Activated naive CD4-positive, alpha-beta T cell treated with anti-CD3 and anti-CD28 coated beads, Interleukin-2, amount 50 U/mL, for 72 hours (primary cell): ENCODE data around the gene RTCA. TPM values are rescaled to one million over a fixed set of nuclear protein-coding genes. Genes with fewer than 3 reads are reported as not detected.
"Not testable (repeated sequence)": the region's sequence is repeated elsewhere in the genome, so short reads cannot be mapped to it uniquely, and the experiment has no call there.

Experiments
- ATAC-seq, 2 donors: fragments of 150-1000 bp; cut with Tn5 transposase; 2 replicates each; pipeline ENCODE4 v1.10.0; 2021; ENCODE audit warnings: mild to moderate bottlenecking in 2 of 2, moderate library complexity in 2 of 2
- DNase-seq, 2 donors: peaks; one replicate each; pipeline ENCODE4 v3.0.0; 2021 to 2022; ENCODE audit warnings: low spot score in 2 of 2
- H3K27ac Mint-ChIP-seq, 2 donors: one replicate each; pipeline ENCODE4 v1.8.0; 2022; ENCODE audit warnings: mild to moderate bottlenecking in 2 of 2, mixed read lengths in 2 of 2
- H3K36me3 Mint-ChIP-seq, 2 donors: one replicate each; pipeline ENCODE4 v1.8.0; 2022; ENCODE audit warnings: mixed read lengths in 2 of 2
- H3K9me3 Mint-ChIP-seq, 2 donors: one replicate each; pipeline ENCODE4 v1.8.0; 2022; ENCODE audit warnings: mixed read lengths in 2 of 2
- total RNA-seq, 2 donors: library from RNA; stranded (reverse); gene quantifications; one replicate each; pipeline ENCODE4 v1.2.3, GENCODE V29; 2022

Gene RTCA
- total RNA-seq, 2 donors from 2014 or later = 33.4 to 42.6 TPM

DNA sequence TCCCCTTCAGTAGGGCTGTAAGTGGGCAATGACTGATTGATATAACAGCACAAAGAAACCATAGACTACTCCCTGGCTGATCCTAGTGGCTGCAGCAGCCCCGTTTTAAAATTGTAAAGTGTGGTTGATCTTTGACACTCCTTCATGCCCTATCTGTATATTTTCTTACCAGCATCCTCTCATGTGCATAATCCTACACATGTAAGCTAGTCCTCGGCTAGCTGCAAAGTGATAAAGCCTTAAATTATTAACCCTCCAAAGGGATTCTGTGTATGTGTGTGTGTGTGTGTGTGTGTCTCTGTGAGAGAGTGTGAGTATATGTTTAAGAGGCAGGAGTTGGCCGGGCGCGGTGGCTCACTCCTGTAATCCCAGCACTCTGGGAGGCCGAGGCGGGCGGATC is 55.5 kb downstream of the RTCA start:
- Mint-ChIP-seq H3K27ac (no peak overlapping the region), H3K36me3 (peaks cover 0 to 7% of the 10 kb centered on the region in 2 donors), H3K9me3 (peaks cover 13 to 25% of the 10 kb centered on the region in 2 donors)
- ATAC-seq (no peak), DNase-seq (no peak)

DNA sequence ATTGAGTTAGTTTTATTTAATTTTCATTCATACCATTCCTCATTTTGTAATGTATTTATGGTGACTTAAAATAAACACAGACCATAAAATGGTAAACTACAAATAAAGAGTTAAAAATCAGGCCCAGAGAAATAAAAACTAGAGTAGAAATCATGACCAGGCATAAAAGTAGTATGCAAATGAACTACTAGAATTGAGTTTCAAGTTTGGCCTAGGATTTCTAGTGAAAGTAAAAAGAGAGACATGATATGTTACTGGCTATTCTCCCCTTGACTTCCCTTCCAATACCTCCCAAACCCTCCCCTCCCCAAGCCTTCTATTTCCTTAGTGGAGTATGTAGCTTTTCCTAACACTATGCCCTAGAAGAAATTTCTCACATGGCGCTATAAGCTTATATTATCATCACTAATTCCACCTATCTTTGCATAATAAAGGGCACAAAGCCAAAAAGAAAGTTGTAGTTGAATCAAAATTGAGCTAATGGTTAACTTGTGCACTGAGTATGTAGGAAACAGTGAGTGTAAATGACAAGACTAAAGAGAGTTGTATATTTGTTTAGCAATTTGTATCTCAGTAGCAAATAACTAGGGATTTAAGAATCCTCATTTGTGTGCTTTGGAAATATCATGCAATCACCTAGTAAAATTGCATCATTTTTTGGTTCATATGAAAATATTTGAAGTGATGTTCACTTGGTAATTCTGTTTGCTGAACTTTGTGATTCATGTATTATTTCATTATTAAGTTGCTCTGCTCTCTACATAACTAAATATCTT is 56.6 kb downstream of the RTCA start:
- no peak for ATAC-seq
- Mint-ChIP-seq H3K36me3 (peaks cover 0 to 7% of the 10 kb centered on the region in 2 donors), H3K9me3 (peaks cover 10 to 19% of the 10 kb centered on the region in 2 donors), H3K27ac (peak overlapping the region in 1 of 2 donors; percentile 30)
- DNase-seq = no peak

DNA sequence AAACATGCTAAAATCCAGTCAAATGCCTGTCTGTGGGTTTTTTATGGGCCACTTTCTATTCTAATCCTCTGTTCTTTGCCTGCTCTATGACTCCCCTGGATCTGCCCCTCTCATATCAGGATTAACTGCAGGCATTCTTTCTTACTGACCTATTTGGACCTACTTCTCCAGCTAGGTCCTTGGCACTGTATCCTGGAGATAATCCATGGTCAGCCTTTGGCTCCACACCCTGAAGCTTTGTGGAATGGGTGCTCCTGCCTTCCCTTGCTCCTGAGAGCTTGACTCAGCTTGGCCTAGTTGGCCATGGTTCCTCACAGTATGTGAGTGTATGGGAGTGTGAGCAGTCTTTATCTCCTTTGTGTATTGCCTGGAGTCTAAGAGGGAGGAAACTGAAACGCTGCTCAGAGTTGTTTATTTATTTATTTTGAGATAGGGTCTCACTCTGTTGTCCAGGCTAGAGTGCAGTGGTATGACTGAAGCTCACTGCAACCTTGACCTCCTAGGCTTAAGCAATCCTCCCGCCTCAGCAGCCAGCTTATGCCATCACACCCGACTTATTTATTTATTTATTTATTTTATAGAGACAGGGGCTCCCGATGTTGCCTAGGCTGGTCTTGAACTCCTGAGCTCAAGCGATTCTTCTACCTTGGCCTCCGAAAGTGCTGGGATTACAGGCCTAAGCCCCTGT is 57.5 kb downstream of the RTCA start:
- peaks cover 10 to 19% of the 10 kb centered on the region in 2 donors for H3K9me3 Mint-ChIP-seq
- DNase-seq = no peak
- no peak for ATAC-seq
- H3K27ac Mint-ChIP-seq = no peak overlapping the region
- H3K36me3 Mint-ChIP-seq = peaks cover 0 to 7% of the 10 kb centered on the region in 2 donors

GRCh38 chr1:100325415-100326324 is 59.7 kb downstream of the RTCA start:
- DNase-seq = no peak
- ATAC-seq = no peak
- Mint-ChIP-seq H3K27ac (no peak overlapping the region), H3K9me3 (peaks cover 1 to 10% of the 10 kb centered on the region in 2 donors), H3K36me3 (no peaks in the 10 kb centered on the region)

- H3K9me3 Mint-ChIP-seq, DNase-seq, H3K36me3 Mint-ChIP-seq, H3K27ac Mint-ChIP-seq, ATAC-seq: not testable (repeated sequence)
Observed at GRCh38 chr1:100326325-100326670, 60.3 kb downstream of the RTCA start.

DNA sequence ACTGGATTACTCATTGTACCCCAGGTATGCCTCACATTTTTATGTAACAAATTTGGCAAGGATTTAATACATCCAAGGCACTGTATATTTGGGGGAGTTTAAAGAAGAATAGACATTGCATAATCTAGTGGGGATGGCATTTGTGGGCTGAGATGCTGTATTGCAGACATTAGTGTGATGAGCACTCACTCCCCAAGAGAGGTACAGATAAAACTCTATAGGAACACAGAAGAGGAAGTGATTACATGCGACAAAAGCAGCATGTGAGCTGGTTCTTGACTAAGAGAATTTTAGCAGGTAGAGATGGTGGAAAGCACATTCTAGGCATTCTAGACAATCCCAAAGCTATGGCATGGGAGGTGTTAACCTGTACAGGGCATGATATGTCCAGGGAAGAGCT is 62.1 kb downstream of the RTCA start:
- Mint-ChIP-seq H3K36me3 (no peaks in the 10 kb centered on the region), H3K9me3 (peaks cover 0 to 4% of the 10 kb centered on the region in 2 donors), H3K27ac (no peak overlapping the region)
- ATAC-seq (no peak), DNase-seq (no peak)

- H3K27ac Mint-ChIP-seq, H3K36me3 Mint-ChIP-seq, H3K9me3 Mint-ChIP-seq, DNase-seq, ATAC-seq: not testable (repeated sequence)
Observed at GRCh38 chr1:100331146-100331545, 65.1 kb downstream of the RTCA start.

GRCh38 chr1:100332331-100332730 is 66.3 kb downstream of the RTCA start:
- no peaks in the 10 kb centered on the region for H3K36me3 Mint-ChIP-seq
- ATAC-seq (no peak), DNase-seq (no peak)
- H3K9me3 Mint-ChIP-seq = no peaks in the 10 kb centered on the region
- no peak overlapping the region for H3K27ac Mint-ChIP-seq

GRCh38 chr1:100335436-100335835 is 69.4 kb downstream of the RTCA start:
- ATAC-seq (no peak), DNase-seq (no peak)
- H3K36me3 Mint-ChIP-seq = no peaks in the 10 kb centered on the region
- no peaks in the 10 kb centered on the region for H3K9me3 Mint-ChIP-seq
- no peak overlapping the region for H3K27ac Mint-ChIP-seq

DNA sequence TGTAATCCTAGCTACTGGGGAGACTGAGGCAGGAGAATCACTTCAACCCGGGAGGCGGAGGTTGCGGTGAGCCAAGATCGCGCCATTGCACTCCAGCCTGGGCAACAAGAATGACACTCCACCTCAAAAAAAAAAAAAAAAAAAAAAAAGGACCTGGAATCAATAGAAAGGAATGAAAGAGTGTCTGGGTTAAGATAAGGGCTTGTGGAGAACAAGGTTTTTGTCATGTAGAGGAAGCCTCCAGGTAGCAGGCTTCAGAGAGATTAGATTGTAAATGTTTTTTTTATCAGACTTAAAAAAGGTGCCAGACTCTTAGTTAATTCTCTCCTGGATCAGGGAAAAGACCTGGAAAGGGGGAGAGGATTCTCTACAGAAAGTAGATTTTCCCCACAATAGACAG is 71.9 kb downstream of the RTCA start:
- H3K27ac Mint-ChIP-seq, H3K9me3 Mint-ChIP-seq, DNase-seq: not testable (repeated sequence)

GRCh38 chr1:100339735-100340134 is 73.7 kb downstream of the RTCA start:
- not testable (repeated sequence) for H3K27ac Mint-ChIP-seq, ATAC-seq, H3K36me3 Mint-ChIP-seq, H3K9me3 Mint-ChIP-seq, DNase-seq

More for the DNA sequence above, 71.9 kb downstream of the RTCA start:
- not testable (repeated sequence) for H3K36me3 Mint-ChIP-seq, ATAC-seq

- Mint-ChIP-seq H3K9me3 (no peaks in the 10 kb centered on the region), H3K36me3 (no peaks in the 10 kb centered on the region), H3K27ac (no peak overlapping the region)
- ATAC-seq = no peak
- no peak for DNase-seq
Observed at GRCh38 chr1:100340494-100340893, 74.5 kb downstream of the RTCA start.

DNA sequence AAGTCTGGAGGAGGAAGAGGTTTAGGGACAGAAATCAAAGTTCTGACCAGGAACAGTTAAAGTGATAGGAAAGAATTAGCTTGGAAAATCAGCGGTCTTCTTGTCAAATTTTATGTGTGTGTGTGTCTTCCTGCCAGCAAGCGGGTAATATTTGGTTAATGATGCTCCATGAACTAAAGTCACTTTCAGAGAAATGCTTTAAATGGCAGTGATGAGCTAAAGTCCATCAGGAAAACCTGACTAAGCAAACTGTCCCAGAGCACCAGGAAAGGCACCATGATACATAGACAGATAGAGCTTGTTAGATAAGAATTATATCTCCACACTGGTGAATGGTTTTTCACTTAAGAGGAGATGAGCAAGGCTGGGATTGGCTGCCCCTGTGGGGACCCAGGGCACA is 76.3 kb downstream of the RTCA start:
- no peaks in the 10 kb centered on the region for H3K36me3 Mint-ChIP-seq
- no peaks in the 10 kb centered on the region for H3K9me3 Mint-ChIP-seq
- no peak overlapping the region for H3K27ac Mint-ChIP-seq
- DNase-seq (no peak), ATAC-seq (no peak)

Other genes starting within 250 kb of the RTCA start
- gene SASS6, start 133.3 kb upstream of the RTCA start, total RNA-seq = 10 to 100 TPM; 14.5 to 16.7 TPM
- 10 to 100 TPM; 15.5 to 17.5 TPM for gene TRMT13, start 133.1 kb upstream of the RTCA start, total RNA-seq
- under 1 TPM; 0.32 to 0.70 TPM for gene LRRC39, start 88.0 kb upstream of the RTCA start, total RNA-seq
- gene DBT, start 16.4 kb upstream of the RTCA start, total RNA-seq = 10 to 100 TPM; 14.6 to 17.7 TPM
- 10 to 100 TPM; 13.0 to 16.0 TPM for gene CDC14A, start 86.3 kb downstream of the RTCA start, total RNA-seq